ENCODE measurements around the gene SLC6A17.

The SLC6A17 gene

DNA sequence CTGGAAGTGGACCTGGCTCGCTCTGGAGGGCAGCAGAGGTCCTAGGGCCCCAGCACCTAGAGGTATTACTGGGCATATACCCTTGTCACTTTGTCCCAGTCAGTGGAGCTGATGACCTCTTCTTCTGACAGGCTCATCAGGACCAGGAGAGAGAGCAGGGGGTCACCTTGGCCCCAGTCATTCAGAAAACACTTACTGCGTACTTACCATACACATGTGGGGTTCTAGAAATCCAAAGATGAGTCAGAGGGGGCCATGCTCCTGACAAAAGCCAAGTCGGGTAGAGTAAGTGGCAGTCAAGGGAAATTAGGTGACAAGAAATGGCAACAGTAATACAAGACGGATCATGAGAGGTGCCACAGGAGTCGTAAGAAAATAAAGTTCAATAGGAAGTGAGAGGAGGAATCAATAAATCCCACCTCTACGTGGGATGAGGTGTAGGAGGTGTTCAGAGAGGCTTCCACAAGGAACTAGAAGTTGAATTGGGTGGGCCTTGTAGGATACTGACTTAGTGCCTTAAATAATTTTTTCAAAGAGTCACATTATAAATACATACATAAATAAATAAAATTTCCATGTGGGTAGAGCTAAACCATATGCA, 66.7 kb downstream of the SLC6A17 start:
- Histone ChIP-seq H2AFZ (ENCODE audit: low read length) (no peak overlapping the region), H3K9ac (ENCODE audit: low read depth, low read length, poor library complexity, severe bottlenecking) (no peak overlapping the region), H3K27me3 (ENCODE audit: insufficient read depth, low read length, poor library complexity, severe bottlenecking) (no peaks in the 10 kb centered on the region), H3K79me2 (ENCODE audit: insufficient read depth, low read length) (no peaks in the 10 kb centered on the region), H3K4me3 (ENCODE audit: low read length, poor library complexity, severe bottlenecking) (no peak overlapping the region), H4K20me1 (ENCODE audit: insufficient read depth, low read length, poor library complexity, severe bottlenecking) (no peaks in the 10 kb centered on the region), H3K4me2 (ENCODE audit: low read depth, low read length, poor library complexity, severe bottlenecking) (no peak overlapping the region), H3K4me1 (ENCODE audit: insufficient read depth, low read length, poor library complexity, severe bottlenecking) (peaks cover 3% of the 10 kb centered on the region), H3K9me3 (ENCODE audit: insufficient read depth, low read depth, low read length) (no peaks in the 10 kb centered on the region), H3K36me3 (ENCODE audit: insufficient read depth, low read length) (no peaks in the 10 kb centered on the region), H3F3A (ENCODE audit: low read depth) (no peaks in the 10 kb centered on the region), H3K9me2 (replicated peaks; ENCODE audit: low read depth, low read length) (no peaks in the 10 kb centered on the region)
- TF ChIP-seq, protein P1, sequence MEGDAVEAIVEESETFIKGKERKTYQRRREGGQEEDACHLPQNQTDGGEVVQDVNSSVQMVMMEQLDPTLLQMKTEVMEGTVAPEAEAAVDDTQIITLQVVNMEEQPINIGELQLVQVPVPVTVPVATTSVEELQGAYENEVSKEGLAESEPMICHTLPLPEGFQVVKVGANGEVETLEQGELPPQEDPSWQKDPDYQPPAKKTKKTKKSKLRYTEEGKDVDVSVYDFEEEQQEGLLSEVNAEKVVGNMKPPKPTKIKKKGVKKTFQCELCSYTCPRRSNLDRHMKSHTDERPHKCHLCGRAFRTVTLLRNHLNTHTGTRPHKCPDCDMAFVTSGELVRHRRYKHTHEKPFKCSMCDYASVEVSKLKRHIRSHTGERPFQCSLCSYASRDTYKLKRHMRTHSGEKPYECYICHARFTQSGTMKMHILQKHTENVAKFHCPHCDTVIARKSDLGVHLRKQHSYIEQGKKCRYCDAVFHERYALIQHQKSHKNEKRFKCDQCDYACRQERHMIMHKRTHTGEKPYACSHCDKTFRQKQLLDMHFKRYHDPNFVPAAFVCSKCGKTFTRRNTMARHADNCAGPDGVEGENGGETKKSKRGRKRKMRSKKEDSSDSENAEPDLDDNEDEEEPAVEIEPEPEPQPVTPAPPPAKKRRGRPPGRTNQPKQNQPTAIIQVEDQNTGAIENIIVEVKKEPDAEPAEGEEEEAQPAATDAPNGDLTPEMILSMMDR (conservative IDR thresholded peaks at IDR 0.05; ENCODE audit: low read length), result no peak
- TF ChIP-seq EZH2phosphoT487 (IDR thresholded peaks at IDR 0.05; ENCODE audit: borderline replicate concordance), result no peak

DNA sequence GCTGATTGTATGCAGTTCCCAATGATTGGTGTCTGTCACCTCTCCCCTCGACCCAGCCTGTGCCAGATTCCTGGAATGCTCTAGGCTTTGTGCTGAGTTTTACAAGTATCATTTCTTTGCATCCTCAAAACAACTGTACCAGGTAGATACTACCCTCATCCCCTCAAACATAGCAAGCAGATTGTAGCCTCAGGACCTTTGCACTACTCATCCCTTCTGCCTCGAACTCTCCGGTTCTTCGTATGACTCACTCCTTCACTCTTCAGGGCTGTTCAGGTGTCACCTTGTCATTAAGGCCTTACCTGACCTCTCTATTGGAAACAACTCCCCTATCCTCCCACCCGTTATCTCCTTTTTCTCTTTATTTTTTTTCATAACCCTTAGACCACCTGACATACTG, 67.8 kb downstream of the SLC6A17 start:
- Histone ChIP-seq H3K4me1 (ENCODE audit: insufficient read depth, low read length, poor library complexity, severe bottlenecking) (no peaks in the 10 kb centered on the region), H4K20me1 (ENCODE audit: insufficient read depth, low read length, poor library complexity, severe bottlenecking) (no peaks in the 10 kb centered on the region), H3K27me3 (ENCODE audit: insufficient read depth, low read length, poor library complexity, severe bottlenecking) (no peaks in the 10 kb centered on the region), H3K79me2 (ENCODE audit: insufficient read depth, low read length) (no peaks in the 10 kb centered on the region), H3K9me3 (ENCODE audit: insufficient read depth, low read depth, low read length) (no peaks in the 10 kb centered on the region), H3K9me2 (replicated peaks; ENCODE audit: low read depth, low read length) (no peaks in the 10 kb centered on the region), H3K4me3 (ENCODE audit: low read length, poor library complexity, severe bottlenecking) (no peak overlapping the region), H3K4me2 (ENCODE audit: low read depth, low read length, poor library complexity, severe bottlenecking) (no peak overlapping the region), H3K9ac (ENCODE audit: low read depth, low read length, poor library complexity, severe bottlenecking) (no peak overlapping the region), H3F3A (ENCODE audit: low read depth) (no peaks in the 10 kb centered on the region), H2AFZ (ENCODE audit: low read length) (no peak overlapping the region), H3K36me3 (ENCODE audit: insufficient read depth, low read length) (no peaks in the 10 kb centered on the region)
- TF ChIP-seq, protein P1 (conservative IDR thresholded peaks at IDR 0.05; ENCODE audit: low read length), result no peak
- TF ChIP-seq EZH2phosphoT487 (IDR thresholded peaks at IDR 0.05; ENCODE audit: borderline replicate concordance), result no peak

DNA sequence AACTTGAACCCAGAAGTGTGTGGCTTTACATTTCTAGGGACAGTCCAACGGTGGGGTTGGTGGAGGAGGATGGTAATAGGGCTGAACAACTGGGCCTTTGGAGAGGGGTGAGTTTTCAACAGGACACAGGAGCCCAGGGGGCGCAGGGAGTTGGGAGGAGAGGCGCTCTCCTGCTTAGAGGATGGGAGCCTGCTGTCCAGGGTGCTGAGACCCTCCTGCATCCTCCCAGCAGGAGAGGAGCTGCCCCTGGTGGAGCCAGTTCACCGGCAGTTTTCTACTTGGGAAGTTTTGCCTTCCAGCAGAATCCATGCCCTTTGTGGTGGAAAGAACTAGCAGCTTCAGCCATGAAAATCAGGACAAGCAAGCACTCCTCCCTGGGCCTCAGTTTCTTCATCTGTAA, 68.4 kb downstream of the SLC6A17 start:
- H3K27me3 ChIP-seq (ENCODE audit: insufficient read depth, low read length, poor library complexity, severe bottlenecking), result no peaks in the 10 kb centered on the region
- H3K79me2 ChIP-seq (ENCODE audit: insufficient read depth, low read length), result no peaks in the 10 kb centered on the region
- H2AFZ ChIP-seq (ENCODE audit: low read length), result no peak overlapping the region
- no peaks in the 10 kb centered on the region; the same call in 1 of the 2 replicates for H3K36me3 ChIP-seq (ENCODE audit: insufficient read depth, low read length)
- H3K9ac ChIP-seq (ENCODE audit: low read depth, low read length, poor library complexity, severe bottlenecking), result no peak overlapping the region
- TF ChIP-seq, protein P1 (conservative IDR thresholded peaks at IDR 0.05; ENCODE audit: low read length), result no peak
- no peak for TF ChIP-seq EZH2phosphoT487 (IDR thresholded peaks at IDR 0.05; ENCODE audit: borderline replicate concordance)
- H3F3A ChIP-seq (ENCODE audit: low read depth), result no peaks in the 10 kb centered on the region
- H3K4me1 ChIP-seq (ENCODE audit: insufficient read depth, low read length, poor library complexity, severe bottlenecking), result no peaks in the 10 kb centered on the region
- no peak overlapping the region for H3K4me3 ChIP-seq (ENCODE audit: low read length, poor library complexity, severe bottlenecking)
- H3K9me3 ChIP-seq (ENCODE audit: insufficient read depth, low read depth, low read length), result no peaks in the 10 kb centered on the region
- no peak overlapping the region for H3K4me2 ChIP-seq (ENCODE audit: low read depth, low read length, poor library complexity, severe bottlenecking)
- H3K9me2 ChIP-seq (replicated peaks; ENCODE audit: low read depth, low read length), result no peaks in the 10 kb centered on the region
- no peaks in the 10 kb centered on the region for H4K20me1 ChIP-seq (ENCODE audit: insufficient read depth, low read length, poor library complexity, severe bottlenecking)
